ENCODE measurements around the gene MLYCD.

Gene MLYCD

DNA sequence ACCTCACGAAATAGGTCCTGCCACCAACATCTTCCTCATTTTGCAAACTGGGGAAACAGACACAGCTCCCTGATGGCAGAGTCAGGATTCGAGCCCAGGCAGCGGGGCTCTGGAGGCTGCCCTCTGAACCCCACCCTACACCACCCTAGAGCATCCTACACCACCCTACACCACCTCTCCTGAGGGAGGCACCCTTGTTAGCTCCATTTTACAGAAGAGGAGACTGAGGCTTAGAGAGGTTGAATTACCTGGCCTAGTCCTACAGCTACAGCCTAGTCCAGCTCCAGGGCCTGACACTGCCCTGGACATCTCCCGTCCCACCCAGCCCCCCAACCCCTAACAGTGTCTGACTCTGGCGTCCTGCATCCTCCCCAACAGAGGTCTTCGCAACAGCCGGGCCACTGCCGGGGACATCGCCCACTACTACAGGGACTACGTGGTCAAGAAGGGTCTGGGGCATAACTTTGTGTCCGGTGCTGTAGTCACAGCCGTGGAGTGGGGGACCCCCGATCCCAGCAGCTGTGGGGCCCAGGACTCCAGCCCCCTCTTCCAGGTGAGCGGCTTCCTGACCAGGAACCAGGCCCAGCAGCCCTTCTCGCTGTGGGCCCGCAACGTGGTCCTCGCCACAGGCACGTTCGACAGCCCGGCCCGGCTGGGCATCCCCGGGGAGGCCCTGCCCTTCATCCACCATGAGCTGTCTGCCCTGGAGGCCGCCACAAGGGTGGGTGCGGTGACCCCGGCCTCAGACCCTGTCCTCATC, 65.9 kb downstream of the MLYCD start:
- Histone ChIP-seq H3K36me3 (ENCODE audit: control insufficient read depth in 2 of 2, insufficient read depth in 1 of 2, low read length in 2 of 2) (no peaks in the 10 kb centered on the region), H3K27ac (ENCODE audit: extremely low read depth, low read depth, low read length) (no peak overlapping the region), H3K4me1 (ENCODE audit: control insufficient read depth, insufficient read depth, low read length) (no peaks in the 10 kb centered on the region), H3K4me3 (ENCODE audit: low read depth, low read length) (no peak overlapping the region), H3K9me3 (ENCODE audit: control insufficient read depth, insufficient read depth, low read depth, low read length) (no peaks in the 10 kb centered on the region)
- CTCF ChIA-PET: interaction anchor here (0.7 to 2.4 kb wide), 6 partner anchors 11 to 209 kb away, joined by 3 to 16 read pairs (median 6); no protein-coding TSS in a partner anchor
- TF ChIP-seq ZIC2 (tag by site-specific recombination; IDR thresholded peaks at IDR 0.05): no peak
- no peak for TF ChIP-seq ZNF138 (tag by site-specific recombination; IDR thresholded peaks at IDR 0.05; ENCODE audit: borderline replicate concordance)
- TF ChIP-seq ZNF791 (tag by site-specific recombination; IDR thresholded peaks at IDR 0.05): no peak
- TF ChIP-seq ZNF404 (tag by site-specific recombination; IDR thresholded peaks at IDR 0.05): no peak
- TF ChIP-seq ZNF555 (tag by site-specific recombination; conservative IDR thresholded peaks at IDR 0.05): no peak
- no peak for TF ChIP-seq EGR2 (tag by site-specific recombination; IDR thresholded peaks at IDR 0.05; ENCODE audit: low read depth)
- TF ChIP-seq ZFP41 (tag by site-specific recombination; IDR thresholded peaks at IDR 0.05; ENCODE audit: borderline replicate concordance): no peak
- TF ChIP-seq ZNF202 (tag by site-specific recombination; IDR thresholded peaks at IDR 0.05; ENCODE audit: borderline replicate concordance): no peak
- TF ChIP-seq, protein P1, sequence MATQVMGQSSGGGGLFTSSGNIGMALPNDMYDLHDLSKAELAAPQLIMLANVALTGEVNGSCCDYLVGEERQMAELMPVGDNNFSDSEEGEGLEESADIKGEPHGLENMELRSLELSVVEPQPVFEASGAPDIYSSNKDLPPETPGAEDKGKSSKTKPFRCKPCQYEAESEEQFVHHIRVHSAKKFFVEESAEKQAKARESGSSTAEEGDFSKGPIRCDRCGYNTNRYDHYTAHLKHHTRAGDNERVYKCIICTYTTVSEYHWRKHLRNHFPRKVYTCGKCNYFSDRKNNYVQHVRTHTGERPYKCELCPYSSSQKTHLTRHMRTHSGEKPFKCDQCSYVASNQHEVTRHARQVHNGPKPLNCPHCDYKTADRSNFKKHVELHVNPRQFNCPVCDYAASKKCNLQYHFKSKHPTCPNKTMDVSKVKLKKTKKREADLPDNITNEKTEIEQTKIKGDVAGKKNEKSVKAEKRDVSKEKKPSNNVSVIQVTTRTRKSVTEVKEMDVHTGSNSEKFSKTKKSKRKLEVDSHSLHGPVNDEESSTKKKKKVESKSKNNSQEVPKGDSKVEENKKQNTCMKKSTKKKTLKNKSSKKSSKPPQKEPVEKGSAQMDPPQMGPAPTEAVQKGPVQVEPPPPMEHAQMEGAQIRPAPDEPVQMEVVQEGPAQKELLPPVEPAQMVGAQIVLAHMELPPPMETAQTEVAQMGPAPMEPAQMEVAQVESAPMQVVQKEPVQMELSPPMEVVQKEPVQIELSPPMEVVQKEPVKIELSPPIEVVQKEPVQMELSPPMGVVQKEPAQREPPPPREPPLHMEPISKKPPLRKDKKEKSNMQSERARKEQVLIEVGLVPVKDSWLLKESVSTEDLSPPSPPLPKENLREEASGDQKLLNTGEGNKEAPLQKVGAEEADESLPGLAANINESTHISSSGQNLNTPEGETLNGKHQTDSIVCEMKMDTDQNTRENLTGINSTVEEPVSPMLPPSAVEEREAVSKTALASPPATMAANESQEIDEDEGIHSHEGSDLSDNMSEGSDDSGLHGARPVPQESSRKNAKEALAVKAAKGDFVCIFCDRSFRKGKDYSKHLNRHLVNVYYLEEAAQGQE (tag by site-specific recombination; IDR thresholded peaks at IDR 0.05): no peak
- TF ChIP-seq ZNF146 (tag by site-specific recombination; IDR thresholded peaks at IDR 0.05): no peak
- TF ChIP-seq, protein P2, sequence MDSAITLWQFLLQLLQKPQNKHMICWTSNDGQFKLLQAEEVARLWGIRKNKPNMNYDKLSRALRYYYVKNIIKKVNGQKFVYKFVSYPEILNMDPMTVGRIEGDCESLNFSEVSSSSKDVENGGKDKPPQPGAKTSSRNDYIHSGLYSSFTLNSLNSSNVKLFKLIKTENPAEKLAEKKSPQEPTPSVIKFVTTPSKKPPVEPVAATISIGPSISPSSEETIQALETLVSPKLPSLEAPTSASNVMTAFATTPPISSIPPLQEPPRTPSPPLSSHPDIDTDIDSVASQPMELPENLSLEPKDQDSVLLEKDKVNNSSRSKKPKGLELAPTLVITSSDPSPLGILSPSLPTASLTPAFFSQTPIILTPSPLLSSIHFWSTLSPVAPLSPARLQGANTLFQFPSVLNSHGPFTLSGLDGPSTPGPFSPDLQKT (IDR thresholded peaks at IDR 0.05; ENCODE audit: borderline replicate concordance, low read depth, low read length): no peak
- TF ChIP-seq KLF1 (tag by site-specific recombination; IDR thresholded peaks at IDR 0.05): no peak
- TF ChIP-seq, protein P3, sequence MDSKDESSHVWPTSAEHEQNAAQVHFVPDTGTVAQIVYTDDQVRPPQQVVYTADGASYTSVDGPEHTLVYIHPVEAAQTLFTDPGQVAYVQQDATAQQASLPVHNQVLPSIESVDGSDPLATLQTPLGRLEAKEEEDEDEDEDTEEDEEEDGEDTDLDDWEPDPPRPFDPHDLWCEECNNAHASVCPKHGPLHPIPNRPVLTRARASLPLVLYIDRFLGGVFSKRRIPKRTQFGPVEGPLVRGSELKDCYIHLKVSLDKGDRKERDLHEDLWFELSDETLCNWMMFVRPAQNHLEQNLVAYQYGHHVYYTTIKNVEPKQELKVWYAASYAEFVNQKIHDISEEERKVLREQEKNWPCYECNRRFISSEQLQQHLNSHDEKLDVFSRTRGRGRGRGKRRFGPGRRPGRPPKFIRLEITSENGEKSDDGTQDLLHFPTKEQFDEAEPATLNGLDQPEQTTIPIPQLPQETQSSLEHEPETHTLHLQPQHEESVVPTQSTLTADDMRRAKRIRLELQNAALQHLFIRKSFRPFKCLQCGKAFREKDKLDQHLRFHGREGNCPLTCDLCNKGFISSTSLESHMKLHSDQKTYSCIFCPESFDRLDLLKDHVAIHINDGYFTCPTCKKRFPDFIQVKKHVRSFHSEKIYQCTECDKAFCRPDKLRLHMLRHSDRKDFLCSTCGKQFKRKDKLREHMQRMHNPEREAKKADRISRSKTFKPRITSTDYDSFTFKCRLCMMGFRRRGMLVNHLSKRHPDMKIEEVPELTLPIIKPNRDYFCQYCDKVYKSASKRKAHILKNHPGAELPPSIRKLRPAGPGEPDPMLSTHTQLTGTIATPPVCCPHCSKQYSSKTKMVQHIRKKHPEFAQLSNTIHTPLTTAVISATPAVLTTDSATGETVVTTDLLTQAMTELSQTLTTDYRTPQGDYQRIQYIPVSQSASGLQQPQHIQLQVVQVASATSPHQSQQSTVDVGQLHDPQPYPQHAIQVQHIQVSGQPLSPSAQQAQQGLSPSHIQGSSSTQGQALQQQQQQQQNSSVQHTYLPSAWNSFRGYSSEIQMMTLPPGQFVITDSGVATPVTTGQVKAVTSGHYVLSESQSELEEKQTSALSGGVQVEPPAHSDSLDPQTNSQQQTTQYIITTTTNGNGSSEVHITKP (tag by site-specific recombination; IDR thresholded peaks at IDR 0.05): no peak
- TF ChIP-seq ZBTB17 (tag by site-specific recombination; IDR thresholded peaks at IDR 0.05): no peak
- no peak for TF ChIP-seq KLF16 (tag by site-specific recombination; IDR thresholded peaks at IDR 0.05)
- no peak for TF ChIP-seq OSR2 (tag by site-specific recombination; IDR thresholded peaks at IDR 0.05)
- TF ChIP-seq ZNF837 (tag by site-specific recombination; IDR thresholded peaks at IDR 0.05): no peak
- TF ChIP-seq ZNF658 (tag by site-specific recombination; IDR thresholded peaks at IDR 0.05): no peak
- no peak for TF ChIP-seq ZNF654 (tag by site-specific recombination; IDR thresholded peaks at IDR 0.05; ENCODE audit: low read depth)
- TF ChIP-seq ZNF37A (tag by site-specific recombination; IDR thresholded peaks at IDR 0.05): no peak
- POLR2A ChIA-PET: no interaction called here

Data from HEK293 (cell line).